NCI-H748 (cell line): ENCODE results near the gene TACR2.

Experiments used
- DNase-seq: peaks from one replicate; lab custom pipeline; 2025; ENCODE audit not compliant: unreplicated experiment; lab: John Stamatoyannopoulos, UW

TACR2 gene

GRCh38 chr10:69416695-69417094 is at the start of gene TACR2:
TACR2 (minus strand) TSS chr10:69416918; CDS start chr10:69416323, 595 bp downstream.
- no peak for DNase-seq

- DNase-seq = no peak
Measured at GRCh38 chr10:69466158-69466490, 49.4 kb upstream of the TACR2 start.

GRCh38 chr10:69465457-69466157 is 48.9 kb upstream of the TACR2 start:
- no peak for DNase-seq

GRCh38 chr10:69464801-69465401 is 48.2 kb upstream of the TACR2 start:
- DNase-seq = no peak

- no peak for DNase-seq
Measured at GRCh38 chr10:69464401-69464800, 47.7 kb upstream of the TACR2 start.

- no peak for DNase-seq
Measured at GRCh38 chr10:69463886-69464285, 47.2 kb upstream of the TACR2 start.

GRCh38 chr10:69461243-69462025 is 44.7 kb upstream of the TACR2 start:
- DNase-seq = no peak

GRCh38 chr10:69460576-69461242 is 44.0 kb upstream of the TACR2 start:
- DNase-seq = no peak

- DNase-seq = no peak
Measured at GRCh38 chr10:69459893-69460575, 43.3 kb upstream of the TACR2 start.

GRCh38 chr10:69459101-69459790 is 42.5 kb upstream of the TACR2 start:
- DNase-seq = no peak

- DNase-seq = no peak
Measured at GRCh38 chr10:69458430-69459100, 41.8 kb upstream of the TACR2 start.

GRCh38 chr10:69457771-69458237 is 41.1 kb upstream of the TACR2 start:
- no peak for DNase-seq

- no peak for DNase-seq
Measured at GRCh38 chr10:69456880-69457693, 40.4 kb upstream of the TACR2 start.

GRCh38 chr10:69455006-69455763 is 38.5 kb upstream of the TACR2 start:
- no peak for DNase-seq

GRCh38 chr10:69453795-69454194 is 37.1 kb upstream of the TACR2 start:
- DNase-seq = no peak

GRCh38 chr10:69452676-69453415 is 36.1 kb upstream of the TACR2 start:
- no peak for DNase-seq

GRCh38 chr10:69451784-69452251 is 35.1 kb upstream of the TACR2 start:
- peak; percentile 69 for DNase-seq
